T-helper 17 cell (primary cell): ENCODE measurements around the gene GCH1. TPM values are rescaled to one million over a fixed set of nuclear protein-coding genes. Genes with fewer than 3 reads are reported as not detected.

Source experiments
- total RNA-seq, 4 donors: library from RNA in 2 of 4; stranded (reverse) in 2 of 4; gene quantifications; one replicate each; pipeline ENCODE4 v1.2.3 and lab custom pipeline; 2022 to 2026

Gene GCH1
- total RNA-seq, 2 donors from 2014 or later: 42.5 to 46.0 TPM

Other genes starting within 250 kb of the GCH1 start
- gene WDHD1, start 124.3 kb upstream of the GCH1 start, total RNA-seq: 1 to 10 TPM; 2.7 to 2.8 TPM
- 10 to 100 TPM; 26.5 to 27.3 TPM for gene SOCS4, start 124.4 kb upstream of the GCH1 start, total RNA-seq
- 100 to 1,000 TPM; 154 to 176 TPM for gene MAPK1IP1L, start 148.8 kb upstream of the GCH1 start, total RNA-seq
- 10 to 100 TPM; 38.7 to 49.8 TPM for gene LGALS3, start 226.4 kb upstream of the GCH1 start, total RNA-seq